Tibial artery (tissue), 4 donors: ENCODE data around the gene ARHGAP23.

ENCODE experiments used
- DNase-seq, 2 donors: peaks; one replicate each; pipeline ENCODE4 v3.0.0-alpha.2; 2019
- H3K27ac ChIP-seq, 2 donors: fragments of 200-600 bp; sonication (generic) in 1 of 2; 1 replicate in 1 of 2; 2 replicates in 1 of 2; pipeline ENCODE4 v1.5.1; 2018 to 2019; ENCODE audit warnings: mild to moderate bottlenecking in 1 of 2
- H3K27me3 ChIP-seq, 2 donors: fragments of 200-600 bp; sonication (generic) in 1 of 2; one replicate each; pipeline versions ENCODE4 v1.5.1 to v1.6.0; 2016 to 2019
- H3K36me3 ChIP-seq, 3 donors: fragments of 200-600 bp; sonication (generic) in 2 of 3; one replicate each; pipeline ENCODE4 v1.5.1; 2016 to 2019; ENCODE audit warnings: mild to moderate bottlenecking in 2 of 3
- H3K4me1 ChIP-seq, 4 donors: fragments of 200-600 bp; sonication (generic) in 2 of 4; 1 replicate in 3 of 4; 2 replicates in 1 of 4; pipeline ENCODE4 v1.5.1; 2016 to 2019
- H3K4me3 ChIP-seq, 2 donors: fragments of 200-600 bp; sonication (generic) in 1 of 2; 1 replicate in 1 of 2; 2 replicates in 1 of 2; pipeline ENCODE4 v1.5.1; 2018 to 2019; ENCODE audit warnings: mild to moderate bottlenecking in 2 of 2
- H3K9me3 ChIP-seq, 3 donors: fragments of 200-600 bp; sonication (generic) in 1 of 3; one replicate each; pipeline ENCODE4 v1.5.1; 2016 to 2019
- CTCF ChIP-seq, 2 experiments: fragments of 200-600 bp in 1 of 2; fragments of 450-650 bp in 1 of 2; IDR thresholded peaks; one replicate each; pipeline ENCODE4 v1.5.1; 2017 to 2019; ENCODE audit warnings: antibody characterized with exemption in 2 of 2, mild to moderate bottlenecking in 1 of 2, moderate library complexity in 1 of 2
- intact Hi-C: fragments of 100-400 bp; cut with DNase I; formaldehyde crosslinking; loops from one replicate; pipeline ENCODE4 v1.15.0; 2023; ENCODE audit warnings: low total_unique reads

ARHGAP23 gene

GRCh38 chr17:38448208-38448771 lies 20.0 kb downstream of the ARHGAP23 start:
- Histone ChIP-seq H3K27ac (peak overlapping the region in 1 of 2 donors; percentile 36), H3K4me1 (peaks cover 0 to 76% (median 53%) of the 10 kb centered on the region in 4 donors), H3K9me3 (no peaks in the 10 kb centered on the region), H3K4me3 (no peak overlapping the region), H3K36me3 (no peaks in the 10 kb centered on the region), H3K27me3 (no peaks in the 10 kb centered on the region)
- DNase-seq, result no peak
- no peak for TF ChIP-seq CTCF (IDR thresholded peaks at IDR 0.05)
- intact Hi-C loops, result no loop called here

GRCh38 chr17:38449364-38449763 lies 21.1 kb downstream of the ARHGAP23 start:
- no peak for TF ChIP-seq CTCF (IDR thresholded peaks at IDR 0.05)
- Histone ChIP-seq H3K27me3 (no peaks in the 10 kb centered on the region), H3K4me1 (peaks cover 0 to 71% (median 45%) of the 10 kb centered on the region in 4 donors), H3K27ac (no peak overlapping the region), H3K4me3 (no peak overlapping the region), H3K9me3 (no peaks in the 10 kb centered on the region), H3K36me3 (no peaks in the 10 kb centered on the region)
- no peak for DNase-seq
- intact Hi-C loops, result no loop called here

- H3K4me1 ChIP-seq, result peaks cover 0 to 77% (median 53%) of the 10 kb centered on the region in 4 donors
- H3K4me3 ChIP-seq, result no peak overlapping the region
These were observed 22.3 kb downstream of the ARHGAP23 start for GRCh38 chr17:38450557-38451029.

GRCh38 chr17:38451030-38451839 lies 23.0 kb downstream of the ARHGAP23 start:
- H3K9me3 ChIP-seq, result no peaks in the 10 kb centered on the region
- no peak overlapping the region for H3K4me3 ChIP-seq
- TF ChIP-seq CTCF (IDR thresholded peaks at IDR 0.05), result no peak
- H3K27me3 ChIP-seq, result no peaks in the 10 kb centered on the region
- intact Hi-C loops, result no loop called here
- H3K36me3 ChIP-seq, result no peaks in the 10 kb centered on the region
- H3K4me1 ChIP-seq, result peaks cover 0 to 83% (median 59%) of the 10 kb centered on the region in 4 donors
- no peak for DNase-seq
- H3K27ac ChIP-seq, result peak overlapping the region; percentile 73 to 84

More at GRCh38 chr17:38450557-38451029, 22.3 kb downstream of the ARHGAP23 start:
- intact Hi-C loops, result no loop called here
- Histone ChIP-seq H3K27ac (peak overlapping the region; percentile 73 to 84), H3K27me3 (no peaks in the 10 kb centered on the region), H3K9me3 (no peaks in the 10 kb centered on the region), H3K36me3 (no peaks in the 10 kb centered on the region)
- TF ChIP-seq CTCF (IDR thresholded peaks at IDR 0.05), result no peak
- no peak for DNase-seq

GRCh38 chr17:38451840-38452529 lies 23.7 kb downstream of the ARHGAP23 start:
- Histone ChIP-seq H3K36me3 (no peaks in the 10 kb centered on the region), H3K27ac (peak overlapping the region; percentile 73 to 84), H3K4me1 (peaks cover 0 to 91% (median 63%) of the 10 kb centered on the region in 4 donors), H3K4me3 (no peak overlapping the region), H3K27me3 (no peaks in the 10 kb centered on the region), H3K9me3 (no peaks in the 10 kb centered on the region)
- intact Hi-C loops, result no loop called here
- DNase-seq, result no peak
- TF ChIP-seq CTCF (IDR thresholded peaks at IDR 0.05), result no peak
